Left ventricle myocardium inferior (tissue), 1 donor: ENCODE results near the gene IL21. TPM values are rescaled to one million over a fixed set of nuclear protein-coding genes. Genes with fewer than 3 reads are reported as not detected.

Source experiments
- DNase-seq: peaks from one replicate; pipeline ENCODE4 v3.0.0-alpha.2; 2020
- H3K27ac ChIP-seq: fragments of 200-600 bp; replicated peaks from 2 replicates; pipeline ENCODE4 v1.8.0; 2021
- H3K27me3 ChIP-seq: fragments of 200-600 bp; 2 replicates; pipeline ENCODE4 v1.8.0; 2021; ENCODE audit warnings: low read depth
- H3K36me3 ChIP-seq: fragments of 200-600 bp; 2 replicates; pipeline ENCODE4 v1.8.0; 2021
- H3K4me1 ChIP-seq: fragments of 200-600 bp; 2 replicates; pipeline ENCODE4 v1.8.0; 2021
- H3K4me3 ChIP-seq: fragments of 200-600 bp; 2 replicates; pipeline ENCODE4 v1.8.0; 2021; ENCODE audit warnings: mild to moderate bottlenecking, moderate library complexity
- H3K9me3 ChIP-seq: fragments of 200-600 bp; replicated peaks from 2 replicates; pipeline ENCODE4 v1.8.0; 2021
- CTCF ChIP-seq: fragments of 200-600 bp; IDR thresholded peaks from 2 replicates; pipeline ENCODE4 v1.8.0; 2021; ENCODE audit warnings: antibody characterized with exemption, mild to moderate bottlenecking, borderline replicate concordance
- intact Hi-C: fragments of 100-400 bp; cut with micrococcal nuclease; formaldehyde crosslinking; loops from one replicate; pipeline ENCODE4 v1.11.0; 2022
- total RNA-seq: library from RNA; stranded (reverse); fragmentation: NEBNext Ultra II Directional; extraction: Animal tissue kit (Norgen Biotek cat#: 25700); gene quantifications from one replicate; pipeline ENCODE4 v1.2.1, GENCODE V29; 2021
- donor health status: DM: no; HTN: yes; CAD: no; lungs with severe emphysema.

The IL21 gene
- total RNA-seq, 1 donor from 2014 or later = not detected

GRCh38 chr4:122606364-122607043 is 14.4 kb downstream of the IL21 start:
- H3K36me3 ChIP-seq = no peaks in the 10 kb centered on the region
- no peaks in the 10 kb centered on the region for H3K4me1 ChIP-seq
- intact Hi-C loops = no loop called here
- DNase-seq = no peak
- TF ChIP-seq CTCF = no peak
- no peak overlapping the region for H3K27ac ChIP-seq
- peaks cover 25% of the 10 kb centered on the region for H3K27me3 ChIP-seq
- H3K9me3 ChIP-seq = no peaks in the 10 kb centered on the region
- H3K4me3 ChIP-seq = no peak overlapping the region

GRCh38 chr4:122604146-122604545 is 16.7 kb downstream of the IL21 start:
- H3K4me3 ChIP-seq = no peak overlapping the region
- no peaks in the 10 kb centered on the region for H3K4me1 ChIP-seq
- H3K27me3 ChIP-seq = peaks cover 34% of the 10 kb centered on the region
- no peak for TF ChIP-seq CTCF
- no peaks in the 10 kb centered on the region for H3K9me3 ChIP-seq
- no peak overlapping the region for H3K27ac ChIP-seq
- H3K36me3 ChIP-seq = no peaks in the 10 kb centered on the region
- intact Hi-C loops = no loop called here
- DNase-seq = no peak

- Histone ChIP-seq H3K9me3 (no peaks in the 10 kb centered on the region), H3K27me3 (peaks cover 34% of the 10 kb centered on the region), H3K4me1 (no peaks in the 10 kb centered on the region), H3K36me3 (no peaks in the 10 kb centered on the region), H3K4me3 (no peak overlapping the region), H3K27ac (no peak overlapping the region)
- no peak for TF ChIP-seq CTCF
- DNase-seq = no peak
- intact Hi-C loops = no loop called here
Observed at GRCh38 chr4:122603156-122603574, 17.7 kb downstream of the IL21 start.

- Histone ChIP-seq H3K27me3 (peaks cover 34% of the 10 kb centered on the region), H3K4me1 (no peaks in the 10 kb centered on the region), H3K4me3 (peak overlapping the region; percentile 13), H3K27ac (no peak overlapping the region), H3K9me3 (no peaks in the 10 kb centered on the region), H3K36me3 (no peaks in the 10 kb centered on the region)
- DNase-seq = no peak
- intact Hi-C loops = no loop called here
- TF ChIP-seq CTCF = peak; percentile 59
Observed at GRCh38 chr4:122602277-122603142, 18.4 kb downstream of the IL21 start.

- intact Hi-C loops = loop anchor here (10.0 kb wide), 1 partner anchor 114 kb away; no protein-coding TSS in a partner anchor
- Histone ChIP-seq H3K27ac (no peak overlapping the region), H3K9me3 (no peaks in the 10 kb centered on the region), H3K27me3 (no peaks in the 10 kb centered on the region), H3K4me1 (no peaks in the 10 kb centered on the region), H3K4me3 (no peak overlapping the region), H3K36me3 (no peaks in the 10 kb centered on the region)
- no peak for TF ChIP-seq CTCF
- no peak for DNase-seq
Observed at GRCh38 chr4:122591196-122591595, 29.7 kb downstream of the IL21 start.
